ENCODE data around the gene BCKDHB.
"Not testable (repeated sequence)": the region's sequence is repeated elsewhere in the genome, so short reads cannot be mapped to it uniquely, and the experiment has no call there.

Gene BCKDHB

DNA sequence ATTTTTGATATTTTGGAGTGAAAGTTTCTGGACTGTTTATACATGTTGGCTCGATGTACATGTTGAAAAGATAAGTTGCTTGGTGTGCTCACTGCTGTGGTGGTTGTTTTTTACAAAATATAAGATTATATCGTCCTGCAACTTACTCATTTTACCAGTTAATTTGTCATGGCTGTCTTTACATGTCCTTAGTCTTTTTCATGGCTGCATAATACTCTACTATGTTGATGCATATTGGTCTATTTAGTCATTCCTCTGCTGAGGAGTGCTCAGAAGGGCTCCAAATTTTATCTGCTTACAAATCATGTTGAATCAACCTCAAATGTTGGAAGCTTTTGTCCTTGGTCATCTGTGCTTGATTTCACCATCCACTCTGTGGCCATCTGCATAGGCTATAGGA lies 164.6 kb downstream of the BCKDHB start:
- no peak for DNase-seq

DNA sequence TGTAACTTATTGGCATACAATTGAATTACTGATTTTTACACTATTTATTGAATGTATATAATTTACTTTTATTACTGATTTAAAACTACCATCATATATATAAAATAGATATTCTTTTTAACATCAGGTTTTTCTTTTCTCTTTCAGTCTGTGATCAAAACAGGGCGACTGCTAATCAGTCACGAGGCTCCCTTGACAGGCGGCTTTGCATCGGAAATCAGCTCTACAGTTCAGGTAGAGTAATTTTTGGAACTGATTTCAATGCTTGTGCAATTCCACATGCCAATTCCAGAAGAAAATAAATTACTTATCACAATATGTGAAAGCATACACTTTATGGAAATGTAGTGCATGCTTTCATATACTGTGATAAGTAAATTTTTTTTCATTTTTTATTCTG lies 166.5 kb downstream of the BCKDHB start:
- no peak for DNase-seq

DNA sequence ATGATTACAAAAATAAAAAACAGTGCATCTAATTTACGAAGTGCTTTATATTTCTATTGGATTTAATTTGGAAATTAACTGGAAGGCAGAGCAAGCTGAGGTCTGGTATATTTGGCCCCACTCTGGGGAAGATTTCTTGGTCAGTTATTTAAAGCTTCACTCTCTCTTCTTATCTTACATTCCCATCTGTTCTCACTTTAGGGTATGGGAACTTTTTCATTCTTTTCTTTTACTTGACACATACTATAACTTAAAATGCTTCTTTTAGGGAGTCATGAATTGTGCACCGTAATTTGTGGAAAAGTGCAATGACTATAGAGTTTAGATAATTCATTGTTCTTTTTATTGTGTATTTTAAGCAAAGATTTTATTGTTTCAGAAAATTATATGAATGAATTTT lies 170.4 kb downstream of the BCKDHB start:
- no peak for DNase-seq

DNA sequence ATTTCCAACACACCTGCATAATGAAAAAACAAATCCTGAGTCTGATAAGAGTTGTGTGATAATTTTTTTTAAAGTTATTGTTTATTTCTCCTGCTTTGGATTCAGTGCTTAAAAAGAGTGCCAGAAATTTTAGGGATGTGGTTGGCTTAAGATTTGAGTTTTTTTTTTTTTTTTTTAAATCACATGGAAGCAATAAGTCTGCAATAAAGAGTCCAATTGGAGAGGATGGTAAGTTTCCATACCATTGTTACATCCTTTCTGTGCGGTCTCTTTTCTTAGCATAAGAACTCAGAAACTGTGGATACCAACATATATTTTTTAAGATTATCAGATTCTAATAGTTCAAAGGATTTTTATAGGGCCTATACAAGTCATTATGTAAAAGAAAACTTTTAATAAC lies 171.0 kb downstream of the BCKDHB start:
- DNase-seq, result no peak

DNA sequence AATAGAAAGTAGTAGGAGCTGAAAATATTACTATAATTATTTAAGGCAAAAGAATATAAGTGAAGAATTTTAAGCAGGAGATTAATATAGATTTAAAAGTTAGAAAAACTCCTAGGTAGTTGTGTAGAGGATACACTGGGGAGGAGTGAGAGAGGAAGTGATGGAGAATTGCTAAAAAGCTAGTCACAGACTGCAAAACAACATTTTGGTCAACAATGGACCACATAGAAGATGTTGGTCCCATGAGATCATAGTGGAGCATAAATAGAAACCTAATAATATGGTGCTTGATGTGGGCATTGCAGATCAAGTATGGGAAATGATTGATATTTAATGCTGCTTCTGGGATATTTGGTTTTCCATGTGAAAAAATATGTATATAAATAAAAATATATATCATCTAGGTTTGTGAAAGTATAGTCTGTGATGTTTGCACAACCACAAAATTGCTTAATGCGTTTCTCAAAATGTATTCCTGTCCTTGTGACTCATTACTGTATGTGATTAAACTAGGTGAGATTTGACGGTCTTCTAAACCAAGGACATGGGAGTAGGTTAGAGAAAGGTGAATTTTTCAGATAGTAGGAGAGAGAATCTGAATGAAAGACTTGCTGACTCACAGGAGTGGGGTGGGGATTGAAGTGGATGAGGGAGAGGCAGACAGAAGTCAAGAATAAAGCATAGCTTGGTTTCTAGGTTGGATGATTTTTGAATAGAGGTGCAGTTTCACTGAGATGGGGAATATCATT lies 174.0 kb downstream of the BCKDHB start:
- DNase-seq, result no peak

DNA sequence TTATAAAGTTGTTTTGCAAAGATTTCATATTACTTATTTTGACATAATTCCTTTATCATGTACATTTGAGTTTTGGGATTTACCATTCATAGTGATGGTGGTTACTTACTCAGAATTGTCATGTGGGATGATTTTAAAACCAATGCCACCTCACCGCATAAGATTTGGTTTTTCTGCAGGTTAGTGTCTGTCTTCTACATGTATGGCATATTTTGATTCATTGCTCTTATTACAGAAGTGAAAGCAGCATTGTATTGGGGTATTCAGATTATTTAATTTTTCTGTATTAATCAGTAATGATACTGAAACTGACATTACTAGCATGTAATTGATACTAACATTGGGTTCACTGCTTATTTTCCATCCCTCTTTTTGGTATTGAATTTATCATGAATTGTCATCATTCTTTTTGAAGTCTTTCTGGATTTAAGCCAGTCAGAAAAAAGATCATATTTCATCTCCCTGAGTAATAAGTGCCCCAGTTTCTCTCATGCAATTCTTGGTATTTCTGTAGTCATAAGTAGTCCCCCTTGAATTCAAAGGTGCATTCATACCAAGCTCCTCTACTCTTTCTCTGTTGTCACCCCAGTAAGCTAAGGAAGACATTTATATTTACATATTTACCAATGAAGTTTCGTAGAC lies 176.6 kb downstream of the BCKDHB start:
- DNase-seq, result no peak

DNA sequence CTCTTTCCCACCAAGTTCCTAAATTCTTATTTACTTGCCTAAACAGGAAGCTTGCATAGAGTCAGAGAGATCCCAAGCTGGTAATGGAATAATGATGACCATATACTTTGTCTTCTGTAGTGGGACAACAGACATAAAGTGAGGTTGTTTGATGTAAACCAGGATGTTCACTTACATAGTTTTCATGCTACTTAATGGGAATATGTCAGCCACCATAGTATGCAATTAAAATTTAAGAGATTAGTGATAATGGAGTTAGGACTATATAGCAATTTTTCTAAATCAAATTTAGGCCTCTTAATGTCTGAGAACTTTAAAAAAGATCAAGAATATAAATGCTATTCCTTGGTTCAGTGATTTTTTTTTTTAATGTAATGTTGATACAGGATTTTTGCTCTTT lies 180.6 kb downstream of the BCKDHB start:
- DNase-seq, result no peak

DNA sequence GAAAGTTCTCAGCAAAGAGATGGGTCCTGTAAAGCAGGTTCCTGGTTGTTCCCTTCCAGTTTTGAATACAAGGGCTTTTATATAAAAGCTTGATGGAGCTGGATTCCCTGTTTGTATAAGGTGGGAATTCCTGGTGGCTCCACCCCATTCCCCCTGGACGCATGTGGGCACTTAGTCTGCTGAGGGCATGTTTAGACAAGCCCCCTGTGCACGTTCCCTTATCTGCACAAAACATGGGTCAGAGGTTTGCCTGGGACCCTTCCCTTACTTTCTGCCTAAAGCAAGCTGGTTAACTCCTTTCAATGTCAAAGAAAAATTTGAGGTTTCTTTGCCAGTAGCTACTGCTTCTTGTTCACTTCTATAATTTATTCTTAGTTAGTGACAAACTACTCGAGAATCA lies 181.1 kb downstream of the BCKDHB start:
- no peak for DNase-seq

DNA sequence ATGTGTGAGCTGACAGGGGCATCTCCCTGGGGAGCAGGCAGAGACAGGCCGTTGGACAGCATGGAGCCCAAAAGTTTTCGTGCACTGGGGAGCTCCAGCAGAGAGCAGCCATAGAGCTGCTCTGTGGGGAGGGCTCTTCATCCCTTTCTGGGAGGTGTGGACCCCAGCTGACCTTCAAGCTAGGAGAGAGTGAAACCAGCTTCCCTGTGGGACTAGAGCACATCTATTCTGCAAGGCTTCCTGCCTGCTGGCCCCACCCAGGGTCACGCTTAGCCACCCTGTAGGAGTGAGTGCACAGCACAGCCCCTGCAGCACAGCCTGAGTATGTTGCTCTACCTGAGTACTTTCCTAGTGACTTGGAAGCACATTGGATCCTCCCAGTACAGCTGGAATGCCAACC lies 183.3 kb downstream of the BCKDHB start:
- no peak for DNase-seq

DNA sequence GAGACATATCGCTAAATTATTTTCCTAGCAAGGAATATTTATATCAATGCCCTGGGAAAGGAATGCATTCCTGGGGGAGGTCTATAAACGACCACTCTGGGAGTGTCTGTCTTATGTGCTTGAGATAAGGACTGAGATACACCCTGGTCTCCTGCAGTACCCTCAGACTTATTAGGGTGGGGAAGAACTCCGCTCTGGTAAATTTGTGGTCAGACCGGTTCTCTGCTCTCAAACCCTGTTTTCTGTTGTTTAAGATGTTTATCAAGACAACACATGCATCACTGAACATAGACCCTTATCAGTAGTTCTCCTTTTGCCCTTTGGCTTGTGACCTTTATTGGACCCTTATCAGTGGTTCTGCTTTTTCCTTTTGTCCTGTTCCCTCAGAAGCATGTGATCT lies 188.1 kb downstream of the BCKDHB start:
- DNase-seq, result not testable (repeated sequence)

DNA sequence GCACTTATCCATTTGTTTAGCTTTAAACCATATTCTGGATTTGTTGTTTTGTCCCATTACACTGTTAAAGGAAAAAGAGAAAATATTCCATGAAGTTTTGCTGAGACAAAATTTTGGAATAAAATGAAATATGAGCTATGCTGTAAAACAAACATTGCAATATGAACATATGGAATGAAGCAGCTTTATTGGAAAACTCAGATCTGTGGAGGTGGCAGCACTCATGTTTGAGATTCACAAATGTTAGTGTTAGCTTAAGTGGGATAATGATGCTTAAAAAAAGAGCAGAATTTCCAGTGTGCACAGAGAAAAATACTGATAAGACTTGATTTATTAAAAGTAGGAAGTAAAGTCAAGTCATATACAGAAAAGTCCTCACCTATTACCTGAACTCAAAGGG lies 196.2 kb downstream of the BCKDHB start:
- DNase-seq, result no peak

DNA sequence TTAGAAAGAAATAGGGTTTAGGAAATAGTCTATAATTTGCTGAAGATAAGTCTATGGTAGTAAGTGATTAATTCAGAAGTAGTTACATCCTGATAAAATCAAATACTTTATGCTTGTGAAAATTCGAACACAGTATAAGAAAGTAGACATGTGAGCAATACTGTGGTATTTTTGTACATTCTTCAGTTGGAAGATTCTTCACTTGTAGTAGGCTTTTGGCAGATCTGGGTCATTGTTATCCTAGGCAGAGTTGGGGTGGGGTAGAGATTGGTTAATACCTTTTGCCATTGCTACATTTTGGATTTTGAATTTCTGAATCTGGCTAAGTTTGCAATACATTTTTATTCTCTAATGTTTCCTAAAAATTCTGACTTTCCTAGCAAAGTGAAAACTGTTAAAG lies 197.5 kb downstream of the BCKDHB start:
- no peak for DNase-seq

DNA sequence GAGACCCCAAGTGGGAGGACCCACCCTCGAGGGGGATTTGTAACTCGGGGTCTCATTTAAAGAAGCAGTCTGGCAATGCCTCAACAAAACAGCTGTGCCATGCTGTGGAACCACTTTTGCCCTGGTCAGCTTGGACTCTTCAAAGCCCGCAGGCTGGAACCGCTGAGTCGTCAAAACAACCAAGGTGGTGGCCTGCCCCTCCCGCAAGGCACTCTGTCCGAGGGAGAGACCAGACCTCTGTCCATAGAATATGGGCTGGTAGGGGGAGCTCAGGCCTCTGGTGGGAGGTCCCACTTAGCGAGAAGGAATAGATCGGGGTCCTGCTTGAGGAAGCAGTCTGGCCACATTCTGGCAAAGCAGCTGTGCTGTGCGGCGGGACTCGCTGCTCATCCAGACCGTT lies 208.1 kb downstream of the BCKDHB start:
- no peak for DNase-seq

DNA sequence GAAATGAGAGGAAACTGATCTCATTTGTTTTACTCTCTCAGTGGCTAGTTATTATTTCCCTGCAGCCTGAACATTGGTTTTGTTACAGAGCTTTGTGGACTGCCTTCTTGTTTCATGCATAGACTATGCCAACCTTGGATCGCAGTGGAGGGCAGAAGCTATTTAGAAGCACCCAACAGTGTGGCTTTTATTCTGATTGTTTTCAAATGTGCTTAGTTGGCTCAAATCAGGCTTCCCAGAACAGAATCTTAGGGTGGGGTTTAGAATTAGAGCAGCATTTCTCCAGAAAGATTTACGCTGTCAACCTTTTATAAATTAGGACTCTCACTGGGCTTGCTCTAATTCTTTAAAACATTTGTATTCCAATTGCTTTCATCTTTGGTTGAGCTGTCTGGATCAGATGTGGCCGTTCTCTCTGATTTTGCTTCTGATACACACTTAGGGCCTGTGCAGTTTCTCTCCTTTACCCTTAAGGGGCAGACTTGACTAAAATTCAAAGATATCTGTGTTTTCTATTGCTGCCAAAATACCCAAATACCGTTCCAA lies 210.3 kb downstream of the BCKDHB start:
- no peak for DNase-seq

DNA sequence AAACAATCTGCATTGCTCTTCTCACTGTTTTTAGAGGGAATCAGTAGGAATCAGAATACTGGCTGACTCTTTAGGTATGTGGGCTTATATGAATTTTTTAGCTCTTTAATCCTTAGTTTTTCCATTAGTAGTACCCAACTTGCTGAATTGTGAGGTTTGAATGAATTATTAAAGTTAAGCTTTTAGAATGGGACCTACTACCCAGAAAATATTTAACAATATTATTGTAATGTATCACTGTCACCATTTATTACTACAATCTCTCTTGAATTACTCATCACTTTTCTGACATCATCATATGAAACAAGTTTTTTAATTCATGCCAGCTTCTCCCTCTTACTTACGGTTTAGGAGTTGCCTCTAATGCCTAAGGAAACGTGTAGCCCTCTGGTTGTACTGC lies 212.7 kb downstream of the BCKDHB start:
- no peak for DNase-seq

DNA sequence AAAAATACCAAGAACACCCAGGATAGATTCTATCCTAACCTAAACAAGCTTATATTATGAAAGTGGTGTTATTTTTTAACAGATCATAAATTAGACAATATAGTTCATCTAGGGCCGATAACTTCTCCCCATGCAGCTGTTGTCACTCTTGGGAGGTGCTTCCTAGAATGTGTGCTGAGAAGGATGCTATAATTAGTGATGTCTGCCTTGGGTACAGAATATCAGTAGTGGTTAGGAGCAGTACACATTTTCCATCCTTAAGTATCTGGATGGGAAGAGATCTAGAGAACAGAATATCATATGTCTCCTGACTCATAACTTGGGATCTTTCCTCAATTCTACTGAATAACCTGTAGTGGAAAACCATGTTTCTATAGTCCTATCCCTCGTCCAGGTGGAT lies 214.5 kb downstream of the BCKDHB start:
- DNase-seq, result no peak

DNA sequence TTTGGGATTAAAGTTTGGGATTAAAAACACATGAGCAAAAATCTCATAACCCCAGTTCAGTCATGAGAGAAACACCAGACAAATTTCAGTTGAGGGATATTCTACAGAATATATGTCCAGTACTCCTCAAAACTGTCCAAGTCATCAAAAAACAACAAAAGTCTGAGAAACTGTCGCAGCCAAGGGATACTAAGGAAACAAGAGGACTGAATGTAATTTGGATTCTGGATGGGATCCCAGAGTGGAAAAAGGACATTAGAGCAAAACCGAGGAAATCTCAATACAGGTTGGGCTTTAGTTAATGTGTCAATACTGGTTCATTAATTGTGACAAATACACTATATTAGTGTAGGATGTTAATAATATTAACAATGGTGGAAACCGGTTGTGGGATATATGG lies 219.3 kb downstream of the BCKDHB start:
- DNase-seq, result no peak

DNA sequence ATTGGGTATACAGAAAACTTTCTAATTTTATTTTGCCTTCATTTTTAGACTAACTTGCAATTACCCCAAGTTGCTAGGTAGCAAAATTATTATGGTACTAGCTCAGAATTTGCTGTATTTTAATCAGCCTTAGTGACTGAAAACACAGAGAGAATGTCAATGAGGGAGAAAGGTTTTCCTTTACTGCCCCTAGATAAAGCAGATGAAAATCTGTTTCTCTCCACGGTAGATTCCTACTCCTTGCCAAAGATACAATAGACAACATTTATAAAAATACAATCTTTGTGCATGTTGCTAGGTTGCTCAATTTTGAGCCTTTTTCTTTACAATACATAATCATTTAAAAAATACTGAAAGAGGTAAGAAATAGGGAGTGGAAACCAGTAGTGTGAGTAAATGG lies 222.2 kb downstream of the BCKDHB start:
- no peak for DNase-seq

DNA sequence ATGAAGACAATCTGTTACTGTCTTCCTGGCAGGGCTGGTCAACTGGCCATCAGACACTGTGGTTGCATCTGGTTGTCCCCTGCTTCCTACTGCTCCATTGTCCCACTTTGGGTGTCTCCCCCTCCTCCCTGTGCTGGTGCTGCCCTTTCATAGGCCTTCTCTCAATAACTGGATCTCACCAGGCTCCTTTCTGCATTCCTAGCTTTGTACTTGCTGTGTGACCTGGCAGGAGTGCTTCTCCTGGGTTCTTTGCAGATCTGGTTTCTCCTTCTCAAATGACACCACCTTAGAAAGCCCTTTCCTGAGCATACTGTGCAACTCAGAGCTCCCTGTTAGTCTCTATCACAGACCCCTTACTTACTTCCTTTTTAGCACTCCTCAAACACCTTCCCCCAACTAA lies 223.0 kb downstream of the BCKDHB start:
- no peak for DNase-seq

DNA sequence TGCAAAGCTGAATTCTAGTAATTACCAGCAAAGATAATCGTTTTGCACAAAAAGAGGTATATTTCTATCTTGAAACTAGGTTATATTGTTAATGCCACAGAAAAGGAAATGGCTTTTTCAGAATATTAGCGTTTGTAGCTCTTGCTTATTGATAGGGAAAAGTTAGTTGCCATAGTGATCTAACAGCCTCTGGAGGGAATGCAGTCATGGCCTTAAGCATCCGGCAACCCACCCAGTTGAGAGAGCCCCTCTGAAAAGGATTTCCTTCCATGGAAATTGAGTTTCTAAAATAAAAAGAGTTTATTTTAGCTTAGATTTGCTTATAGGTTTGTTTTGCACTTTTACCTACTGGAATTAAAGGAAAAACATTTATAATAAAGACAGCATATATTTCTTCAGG lies 224.5 kb downstream of the BCKDHB start:
- DNase-seq, result no peak

DNA sequence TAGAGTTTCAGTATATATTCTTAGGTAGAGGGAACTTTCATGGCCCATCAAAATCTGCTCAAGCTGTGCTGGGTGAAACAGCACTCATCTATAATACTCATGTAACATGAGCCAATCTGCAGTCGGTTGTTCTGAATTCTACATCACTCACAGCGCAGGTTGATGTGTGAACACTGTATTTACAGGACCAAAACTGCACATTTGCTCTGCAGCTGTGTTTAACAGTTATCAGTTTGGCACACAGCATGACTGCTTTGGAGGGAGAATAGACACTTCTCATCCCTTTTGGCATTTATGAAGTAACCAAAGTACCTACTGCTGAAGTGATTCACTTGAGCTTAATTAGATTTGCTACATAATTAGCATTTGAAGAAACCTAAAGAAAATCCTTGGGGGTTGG lies 225.1 kb downstream of the BCKDHB start:
- DNase-seq, result no peak

DNA sequence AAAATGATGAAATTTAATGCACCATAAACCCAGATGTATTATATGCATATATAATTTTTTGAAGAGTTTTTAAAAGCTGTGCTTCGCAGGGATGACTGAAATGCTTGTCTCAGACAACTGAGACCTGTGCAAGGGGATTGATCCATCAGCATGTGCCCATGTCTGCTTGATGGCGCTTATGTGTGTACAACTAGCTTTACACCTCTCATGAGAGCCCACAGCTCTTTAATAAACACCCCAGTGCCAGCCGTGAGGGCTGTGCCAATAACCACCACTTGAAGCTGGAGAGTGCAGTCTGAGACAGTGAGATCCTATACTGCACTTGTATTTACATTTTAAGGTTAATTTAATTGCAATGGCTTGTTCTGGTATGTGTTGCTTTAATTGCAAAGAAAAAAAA lies 225.5 kb downstream of the BCKDHB start:
- no peak for DNase-seq

DNA sequence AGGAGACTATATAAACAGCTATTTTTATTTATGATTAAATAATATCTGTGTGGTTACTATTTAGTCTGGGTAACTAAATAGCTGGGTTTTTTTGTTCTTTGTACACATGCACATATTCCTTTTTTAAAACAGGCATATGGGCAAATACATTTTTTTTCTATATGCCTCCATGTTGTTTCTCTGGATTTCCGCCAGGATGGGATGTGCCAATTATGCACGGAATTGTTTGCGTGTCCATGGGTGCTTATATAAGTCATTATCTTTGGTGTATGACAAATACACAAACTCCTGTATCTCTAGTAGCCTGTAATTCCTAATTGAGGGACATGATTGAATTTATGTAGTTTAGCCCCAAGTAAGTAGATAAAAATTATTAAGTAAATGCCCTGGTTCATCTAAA lies 226.9 kb downstream of the BCKDHB start:
- DNase-seq, result no peak

DNA sequence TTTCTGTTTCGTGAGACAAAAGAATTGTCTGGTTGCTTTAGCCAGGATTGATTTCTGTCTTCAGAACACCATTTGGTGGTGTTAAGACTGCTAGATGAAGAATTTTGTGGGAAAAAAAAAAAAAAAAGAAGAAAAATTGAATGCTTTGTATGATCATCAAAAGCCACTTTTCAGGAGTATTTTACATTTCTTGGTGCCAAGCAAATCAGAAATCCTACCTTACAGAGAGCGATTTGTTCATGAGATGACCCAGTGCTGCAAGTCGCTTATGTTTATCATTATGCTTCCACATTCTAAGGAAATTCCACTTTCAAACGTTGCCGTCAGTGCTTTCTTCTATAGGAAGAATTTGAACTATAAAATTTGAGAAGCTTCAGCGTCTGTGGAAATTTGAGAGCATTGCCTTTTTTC lies 228.7 kb downstream of the BCKDHB start:
- DNase-seq, result no peak

DNA sequence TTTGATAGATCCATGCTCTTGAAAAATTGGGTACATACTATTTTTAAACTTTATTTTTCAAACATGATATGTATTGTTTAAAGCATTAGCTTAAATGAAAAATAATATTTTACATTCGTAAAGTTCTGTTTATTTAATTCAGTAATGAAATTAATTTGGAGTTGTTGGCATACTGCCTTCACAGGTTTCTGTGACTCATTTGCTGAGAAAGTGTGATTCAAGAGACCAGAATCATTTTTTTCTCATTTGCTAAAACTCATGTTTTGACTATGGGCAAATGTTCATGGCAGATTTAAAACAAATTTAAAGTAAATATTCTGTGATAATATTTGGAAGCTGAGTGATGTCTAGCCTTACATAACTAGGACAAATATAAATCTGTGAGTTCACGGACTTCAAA lies 230.4 kb downstream of the BCKDHB start:
- DNase-seq, result no peak

Measured in CD4-positive, alpha-beta T cell treated with Interleukin-12 subunit alpha and Interleukin-12 subunit beta, for 1 hour (primary cell).